Left ventricle myocardium superior (tissue), 1 donor: Measurements from ENCODE around the gene ZNF20. TPM values are rescaled to one million over a fixed set of nuclear protein-coding genes. Genes with fewer than 3 reads are reported as not detected.

Source experiments
- ATAC-seq: fragments of 200-7000 bp; cut with Tn5 transposase; one replicate; pipeline ENCODE4 v1.9.1; 2020; ENCODE audit warnings: mild to moderate bottlenecking, moderate library complexity
- DNase-seq: peaks from one replicate; pipeline ENCODE4 v3.0.0-alpha.2; 2020
- intact Hi-C: fragments of 100-400 bp; cut with micrococcal nuclease; formaldehyde crosslinking; loops from one replicate; pipeline ENCODE4 v1.11.0; 2022
- long read RNA-seq: library from polyadenylated mRNA; unstranded; transcript quantifications from one replicate; pipeline ENCODE4 v2.0.0, GENCODE V29; 2021
- total RNA-seq: library from RNA; stranded (reverse); fragmentation: NEBNext Ultra II Directional; extraction: Animal tissue kit (Norgen Biotek cat#: 25700); gene quantifications from one replicate; pipeline ENCODE4 v1.2.1, GENCODE V29; 2021
- donor health status: DM: no; HTN: yes; CAD: no; lungs with severe emphysema.

The ZNF20 gene
- 1.8 TPM for total RNA-seq
- long read RNA-seq = 0 reads

GRCh38 chr19:12139885-12140544 lies at the start of gene ZNF20:
ZNF20 (minus strand) TSS chr19:12140350; CDS start chr19:12140182, 168 bp downstream.
- ATAC-seq (peak; percentile 99), DNase-seq (peak; percentile 97)
- intact Hi-C loops = loop anchor here (10.0 kb wide), 1 partner anchor 255 kb away; the partner anchor contains the start of gene ZNF69

- no peak for ATAC-seq
- no peak for DNase-seq
- intact Hi-C loops = no loop called here
Measured at GRCh38 chr19:12187625-12188024, 47.5 kb upstream of the ZNF20 start.

GRCh38 chr19:12180377-12180776 lies 40.2 kb upstream of the ZNF20 start:
- intact Hi-C loops = no loop called here
- ATAC-seq = no peak
- DNase-seq = no peak

- DNase-seq (no peak), ATAC-seq (no peak)
- intact Hi-C loops = no loop called here
Measured at GRCh38 chr19:12166626-12167025, 26.5 kb upstream of the ZNF20 start.

GRCh38 chr19:12163826-12164225 lies 23.7 kb upstream of the ZNF20 start:
- intact Hi-C loops = no loop called here
- no peak for ATAC-seq
- no peak for DNase-seq

GRCh38 chr19:12162882-12163806 lies 23.0 kb upstream of the ZNF20 start, which contains the start of gene ZNF136:
ZNF136 (plus strand) TSS chr19:12163096; CDS start chr19:12163204, 108 bp downstream.
- peak; percentile 99 for ATAC-seq
- peak; percentile 96 for DNase-seq

GRCh38 chr19:12162513-12162881 lies 22.3 kb upstream of the ZNF20 start:
- intact Hi-C loops = no loop called here
- no peak for DNase-seq
- ATAC-seq = no peak

More at GRCh38 chr19:12162882-12163806, 23.0 kb upstream of the ZNF20 start, which contains the start of gene ZNF136:
- intact Hi-C loops = no loop called here

- ATAC-seq (no peak), DNase-seq (no peak)
- intact Hi-C loops = no loop called here
Measured at GRCh38 chr19:12159773-12160414, 19.7 kb upstream of the ZNF20 start.

GRCh38 chr19:12156223-12157058 lies 16.3 kb upstream of the ZNF20 start, which contains the start of gene ZNF625:
ZNF625 (minus strand) TSS chr19:12156734; CDS start chr19:12156558, 176 bp downstream.
- DNase-seq (peak; percentile 93), ATAC-seq (peak; percentile 99)
- intact Hi-C loops = no loop called here

GRCh38 chr19:12155324-12155860 lies 15.2 kb upstream of the ZNF20 start:
- intact Hi-C loops = no loop called here
- no peak for DNase-seq
- no peak for ATAC-seq

- no peak for DNase-seq
- ATAC-seq = no peak
- intact Hi-C loops = loop anchor here (10.0 kb wide), 1 partner anchor 261 kb away; the partner anchor contains the start of gene ZNF69
Measured at GRCh38 chr19:12145348-12145747, 5.2 kb upstream of the ZNF20 start.

- ATAC-seq (no peak), DNase-seq (no peak)
- intact Hi-C loops = loop anchor here (10.0 kb wide), 1 partner anchor 257 kb away; the partner anchor contains the start of gene ZNF69
Measured at GRCh38 chr19:12141405-12141736, 1.2 kb upstream of the ZNF20 start.

GRCh38 chr19:12140545-12141404 lies 625 bp upstream of the ZNF20 start:
- ATAC-seq (peak; percentile 90), DNase-seq (peak; percentile 92)
- intact Hi-C loops = loop anchor here (10.0 kb wide), 1 partner anchor 256 kb away; the partner anchor contains the start of gene ZNF69

- DNase-seq (no peak), ATAC-seq (no peak)
- intact Hi-C loops = no loop called here
Measured at GRCh38 chr19:12139269-12139668, 881 bp downstream of the ZNF20 start.

GRCh38 chr19:12137221-12137940 lies 2.8 kb downstream of the ZNF20 start:
- DNase-seq = no peak
- intact Hi-C loops = no loop called here

GRCh38 chr19:12133069-12133468 lies 7.1 kb downstream of the ZNF20 start:
- intact Hi-C loops = no loop called here
- ATAC-seq = no peak
- no peak for DNase-seq

More at GRCh38 chr19:12137221-12137940, 2.8 kb downstream of the ZNF20 start:
- ATAC-seq = no peak

GRCh38 chr19:12126707-12127106 lies 13.4 kb downstream of the ZNF20 start:
- DNase-seq = no peak
- intact Hi-C loops = no loop called here

More at GRCh38 chr19:12126707-12127106, 13.4 kb downstream of the ZNF20 start:
- no peak for ATAC-seq
